Ramos (cell line): ENCODE data around the gene GRAMD2B.

Source experiments
- in situ Hi-C: fragments of 300-500 bp; cut with MboI; formaldehyde crosslinking; loops from one replicate; pipeline ENCODE4 v1.14.3; 2022; ENCODE audit warnings: low sequenced_read_pairs; ENCODE audit not compliant: unreplicated experiment

The GRAMD2B gene

GRCh38 chr5:126526493-126526892, 103.3 kb downstream of the GRAMD2B start:
- in situ Hi-C loops = no loop called here

GRCh38 chr5:126527158-126527557, 103.9 kb downstream of the GRAMD2B start:
- in situ Hi-C loops = no loop called here

DNA sequence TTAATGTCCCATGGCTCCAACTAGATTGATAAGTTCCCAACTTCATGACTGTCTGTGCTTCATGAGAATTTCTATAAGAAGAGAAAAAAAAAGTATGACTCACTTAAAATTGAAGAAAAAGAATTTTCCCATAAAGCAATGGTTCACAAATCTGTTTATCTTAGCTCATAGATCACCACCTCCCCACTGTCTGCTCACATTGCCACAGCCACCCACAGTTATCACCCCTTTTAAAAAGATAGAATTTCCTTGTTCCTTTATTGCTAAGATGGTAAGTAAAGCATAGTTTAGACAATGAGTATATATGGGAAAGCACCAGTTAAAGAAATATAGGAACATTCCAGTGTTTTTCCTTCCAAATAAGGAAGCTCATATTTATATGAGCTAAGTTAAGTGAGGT, 104.7 kb downstream of the GRAMD2B start:
- in situ Hi-C loops = no loop called here

- in situ Hi-C loops = no loop called here
Observed at GRCh38 chr5:126531543-126532120, 108.4 kb downstream of the GRAMD2B start.

GRCh38 chr5:126534553-126534952, 111.3 kb downstream of the GRAMD2B start:
- in situ Hi-C loops = no loop called here

DNA sequence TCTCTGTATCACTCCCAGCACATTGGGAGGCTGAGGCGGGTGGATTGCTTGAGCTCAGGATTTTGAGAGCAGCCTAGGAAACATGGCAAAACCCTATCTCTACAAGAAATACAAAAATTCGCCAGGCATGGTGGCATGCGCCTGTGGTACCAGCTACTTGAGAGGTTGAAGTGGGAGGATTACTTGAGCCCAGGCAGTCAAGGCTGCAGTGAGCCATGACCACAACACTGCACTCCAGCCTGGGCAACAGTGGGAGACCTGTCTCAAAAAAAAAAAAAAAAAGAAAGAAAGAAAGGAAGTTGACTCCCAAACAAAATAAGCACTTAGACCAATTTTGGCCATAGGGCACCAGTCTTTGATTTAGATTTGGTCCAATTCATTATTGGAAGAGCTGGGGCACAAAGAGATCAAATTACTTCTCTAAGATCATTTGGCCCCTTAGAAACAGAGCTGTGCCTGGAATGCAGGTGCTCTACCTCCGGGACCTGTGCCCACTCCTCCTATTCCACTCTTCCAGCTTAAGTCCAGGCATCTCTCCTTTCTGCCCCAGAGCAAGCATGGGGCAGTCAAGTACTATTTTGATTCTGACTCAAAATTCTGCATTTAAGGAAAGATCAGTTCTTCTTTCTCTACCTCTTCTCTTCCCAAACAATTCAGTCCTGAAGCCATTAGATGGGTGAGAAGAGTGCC, 112.8 kb downstream of the GRAMD2B start:
- in situ Hi-C loops = loop anchor here (5.0 kb wide), 1 partner anchor 204 kb away; no protein-coding TSS in a partner anchor

- in situ Hi-C loops = loop anchor here (5.0 kb wide), 1 partner anchor 205 kb away; no protein-coding TSS in a partner anchor
Observed at GRCh38 chr5:126536874-126537273, 113.7 kb downstream of the GRAMD2B start.

GRCh38 chr5:126538579-126538978, 115.4 kb downstream of the GRAMD2B start:
- in situ Hi-C loops = loop anchor here (5.0 kb wide), 1 partner anchor 206 kb away; no protein-coding TSS in a partner anchor

DNA sequence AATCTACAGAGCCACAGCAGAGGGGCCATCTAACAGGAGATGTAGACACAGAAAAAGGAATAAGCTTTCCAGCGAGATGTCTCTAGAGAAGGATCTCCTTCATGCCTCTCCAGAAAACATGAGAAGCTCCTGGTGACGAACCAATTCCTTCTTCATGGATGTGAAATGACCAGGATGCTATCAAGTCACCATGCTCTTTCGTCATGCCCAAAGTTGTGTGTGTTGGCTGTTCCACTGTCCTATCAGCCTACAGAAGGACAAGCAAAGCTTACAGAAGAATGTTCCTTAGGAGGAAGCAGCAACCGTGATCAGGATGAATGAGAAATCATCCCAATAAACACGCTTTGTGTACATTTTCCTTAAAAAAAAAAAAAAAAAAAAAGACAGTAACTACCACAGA, 117.4 kb downstream of the GRAMD2B start:
- in situ Hi-C loops = no loop called here

DNA sequence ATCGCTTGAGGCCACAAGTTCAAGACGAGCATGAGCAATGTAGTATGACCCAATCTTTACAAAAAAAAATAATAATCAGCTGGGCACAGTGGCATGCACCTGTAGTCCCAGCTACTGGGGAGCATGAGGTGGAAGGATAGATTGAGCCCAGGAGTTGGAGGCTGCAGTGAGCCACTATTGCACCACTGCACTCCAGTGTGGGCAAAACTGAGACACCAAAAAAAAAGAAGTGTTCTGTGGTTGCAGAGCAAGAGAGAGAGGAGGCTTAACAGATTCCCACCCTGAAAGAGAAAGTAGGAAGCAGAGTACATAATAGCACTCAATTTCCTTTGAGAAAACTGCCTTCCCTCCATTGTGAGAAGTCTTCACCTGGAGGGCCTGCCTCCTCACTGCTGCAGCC, 119.2 kb downstream of the GRAMD2B start:
- in situ Hi-C loops = no loop called here

DNA sequence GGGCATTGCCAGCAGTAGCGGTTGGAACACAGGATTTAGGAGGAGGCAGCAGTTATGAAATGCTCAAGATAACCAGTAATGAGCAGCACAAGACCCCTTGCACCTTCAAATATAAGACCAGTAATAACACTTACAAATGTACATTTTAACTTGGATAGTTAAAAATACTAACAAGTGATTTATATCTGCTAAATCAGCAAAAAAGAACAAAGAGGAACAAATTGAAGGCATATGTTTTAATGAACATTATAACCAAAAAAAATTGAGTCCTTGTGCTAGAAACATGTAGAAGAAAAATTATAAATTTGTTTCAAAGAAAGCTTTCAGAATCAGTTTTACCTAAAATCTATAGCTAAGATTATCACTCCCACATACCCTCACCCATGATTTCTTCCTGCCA, 119.8 kb downstream of the GRAMD2B start:
- in situ Hi-C loops = no loop called here

- in situ Hi-C loops = no loop called here
Observed at GRCh38 chr5:126543660-126544059, 120.5 kb downstream of the GRAMD2B start.
